ENCODE results near the gene ALK.

Gene ALK

DNA sequence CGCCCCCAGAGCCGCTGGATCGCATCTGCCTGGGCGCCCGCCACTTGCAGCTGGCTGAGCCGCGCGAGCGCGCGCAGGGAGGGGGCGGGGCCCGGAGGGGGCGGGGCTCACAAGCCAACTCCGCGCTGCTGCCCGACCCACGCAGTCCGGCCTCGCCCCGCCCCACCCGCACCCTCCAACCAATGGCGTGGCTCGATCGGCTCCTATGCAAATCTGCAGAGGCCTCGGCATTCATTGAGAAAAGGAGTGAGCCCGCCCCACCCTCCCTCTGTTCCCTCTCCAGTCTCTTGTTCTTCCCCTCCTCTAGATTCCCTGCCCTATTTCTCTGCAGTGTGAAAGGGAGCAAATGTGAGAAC lies at the start of gene ALK:
TSS of gene ALK (minus strand) at position 27 of the 356 bp plus-strand sequence. CDS start 927 bp downstream, outside the sequence.
- peak; percentile 90 for DNase-seq (ENCODE audit: low spot score)

DNA sequence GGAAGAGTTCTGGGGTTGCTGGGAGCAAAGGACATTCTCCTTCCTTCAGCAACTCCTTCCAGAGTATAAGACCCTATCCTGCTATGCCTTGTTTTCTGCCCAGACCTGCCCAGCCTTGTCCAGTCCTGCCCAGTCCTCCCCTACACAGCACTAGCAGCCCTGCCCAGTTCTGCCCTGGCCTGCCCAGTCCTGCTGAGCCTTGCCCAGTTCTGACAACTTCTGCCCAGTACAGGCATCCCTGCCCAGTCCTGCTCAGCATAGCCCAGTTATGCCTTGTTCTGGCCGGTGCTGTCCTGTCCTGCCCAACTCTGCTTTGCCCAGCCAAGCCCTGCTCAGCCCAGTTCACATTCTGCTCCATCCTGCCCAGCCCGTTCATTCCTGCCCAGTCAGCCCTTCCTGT lies 44.9 kb upstream of the ALK start:
- no peak for DNase-seq (ENCODE audit: low spot score)

DNA sequence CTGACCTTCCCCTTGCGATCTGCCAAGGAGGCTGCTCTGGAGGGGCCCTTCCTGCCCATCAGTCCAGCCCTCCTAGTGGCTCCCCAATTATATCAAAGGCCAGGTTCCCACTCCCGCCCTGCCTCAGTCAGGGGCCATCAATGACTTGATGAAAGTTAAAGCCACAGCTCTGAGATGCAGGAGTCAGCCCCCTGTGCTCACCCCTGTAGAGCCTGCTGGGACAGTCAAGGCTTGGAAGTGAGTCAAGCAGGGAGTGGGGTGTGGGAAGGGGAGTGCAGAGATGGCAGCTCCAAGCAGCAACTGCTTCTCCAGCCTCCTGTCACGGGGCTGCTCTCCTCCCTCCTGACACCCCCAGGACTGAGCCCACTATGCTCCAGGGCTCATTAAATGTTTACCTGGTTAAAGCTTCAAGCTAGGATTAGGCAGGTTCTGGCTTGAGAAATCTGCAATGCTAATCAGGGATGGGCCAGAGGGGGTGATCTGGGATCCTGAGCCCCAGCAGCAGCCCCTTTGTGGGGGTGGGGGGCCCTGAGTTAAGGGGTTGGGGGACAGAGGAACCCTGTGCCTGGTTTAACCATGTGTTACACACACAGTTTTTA lies 42.7 kb upstream of the ALK start:
- DNase-seq (ENCODE audit: low spot score) = no peak

DNA sequence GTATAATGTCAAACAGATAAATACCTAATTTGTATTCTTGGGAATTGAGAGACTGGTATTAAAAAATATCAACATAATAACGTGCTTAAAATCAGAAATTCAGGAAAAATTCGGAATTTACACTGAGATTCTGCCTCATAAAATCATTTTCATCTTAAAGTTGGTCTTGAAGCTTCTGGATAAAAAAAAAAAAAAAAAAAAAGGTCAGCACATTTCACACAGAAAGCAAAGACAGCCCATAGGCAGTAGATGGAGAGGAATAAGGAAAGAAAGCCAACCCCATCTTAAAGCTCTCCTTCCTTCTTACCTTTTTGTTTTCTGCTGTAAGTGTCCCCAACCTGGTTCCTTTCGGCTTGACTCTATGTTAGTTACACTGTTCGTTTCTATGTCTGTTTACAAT lies 41.5 kb upstream of the ALK start:
- no peak for DNase-seq (ENCODE audit: low spot score)

DNA sequence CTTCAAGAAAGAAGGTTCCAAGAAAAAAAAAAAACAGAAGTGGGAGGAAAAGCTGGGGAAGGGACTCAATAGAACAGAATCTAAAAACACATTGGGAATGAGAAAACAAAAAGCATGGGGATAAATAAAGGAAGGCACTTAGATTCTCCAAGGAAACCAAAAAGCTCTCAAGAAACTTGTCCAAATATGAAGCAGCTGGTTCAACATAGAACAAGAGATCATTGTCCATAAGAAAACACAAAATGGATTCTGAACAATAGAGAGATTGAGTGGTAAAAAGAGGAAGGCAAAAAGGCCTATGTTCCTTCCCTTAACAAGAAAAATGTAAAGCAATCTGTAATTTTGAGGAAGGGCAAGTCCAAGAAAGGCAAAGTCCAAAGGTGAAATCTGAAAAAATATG lies 32.9 kb upstream of the ALK start:
- no peak for DNase-seq (ENCODE audit: low spot score)

DNA sequence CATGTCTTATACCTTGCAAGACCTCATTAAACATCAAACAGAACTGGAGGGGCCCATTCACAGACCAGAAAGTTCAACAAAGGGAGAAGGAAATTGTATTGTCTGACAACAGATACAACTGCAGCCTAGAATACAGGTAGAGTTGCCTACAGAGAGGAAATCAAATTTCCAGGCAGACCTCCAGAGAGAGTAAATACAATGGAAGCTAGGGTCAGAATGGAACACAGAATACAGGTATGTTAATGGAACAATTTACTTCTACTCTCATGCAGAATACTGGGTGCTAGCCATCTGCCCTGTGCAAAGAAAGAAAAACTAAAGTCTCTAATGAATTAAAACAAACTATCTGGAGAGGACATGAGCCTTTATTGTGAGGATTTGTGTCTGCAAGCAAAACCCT lies 31.6 kb upstream of the ALK start:
- no peak for DNase-seq (ENCODE audit: low spot score)

DNA sequence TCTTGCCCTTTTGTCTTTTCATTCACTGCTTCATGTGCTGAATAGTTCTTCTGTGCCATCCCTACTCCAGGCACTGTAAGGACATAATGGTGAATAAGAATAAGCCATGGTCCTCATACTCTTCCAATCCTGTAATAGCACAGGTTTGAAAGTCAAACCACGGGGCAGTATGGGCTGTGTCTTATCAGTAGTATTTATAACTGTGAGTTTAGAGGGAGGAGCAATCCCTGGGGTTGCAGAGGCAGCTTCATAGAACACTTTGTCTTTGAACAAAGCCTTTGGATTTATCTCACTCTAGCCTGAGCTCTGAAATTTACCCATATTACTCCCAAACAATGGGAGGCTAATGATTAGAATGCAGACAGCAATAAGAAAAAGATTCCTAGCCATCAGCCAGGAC lies 30.2 kb upstream of the ALK start:
- no peak for DNase-seq (ENCODE audit: low spot score)

DNA sequence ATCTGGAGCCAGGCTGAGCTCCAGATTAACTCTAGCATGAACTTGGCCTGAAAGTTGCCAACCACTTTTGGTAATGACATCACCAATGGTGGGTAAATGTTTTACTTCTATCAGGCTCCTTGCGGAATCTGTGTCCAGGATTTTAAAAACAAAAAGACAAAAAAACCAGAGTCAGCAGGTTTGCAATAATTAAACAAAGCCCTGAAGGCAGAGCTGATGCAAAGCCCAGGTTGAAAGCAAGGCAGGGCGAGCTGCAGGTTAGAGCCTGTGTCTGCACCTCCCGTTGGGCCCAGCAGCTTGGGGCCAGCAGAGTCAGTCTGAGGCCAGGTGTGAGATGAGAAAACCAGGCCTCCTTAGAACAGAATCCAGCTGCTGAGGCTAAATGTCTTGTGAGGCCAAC lies 29.1 kb upstream of the ALK start:
- DNase-seq (ENCODE audit: low spot score) = no peak

DNA sequence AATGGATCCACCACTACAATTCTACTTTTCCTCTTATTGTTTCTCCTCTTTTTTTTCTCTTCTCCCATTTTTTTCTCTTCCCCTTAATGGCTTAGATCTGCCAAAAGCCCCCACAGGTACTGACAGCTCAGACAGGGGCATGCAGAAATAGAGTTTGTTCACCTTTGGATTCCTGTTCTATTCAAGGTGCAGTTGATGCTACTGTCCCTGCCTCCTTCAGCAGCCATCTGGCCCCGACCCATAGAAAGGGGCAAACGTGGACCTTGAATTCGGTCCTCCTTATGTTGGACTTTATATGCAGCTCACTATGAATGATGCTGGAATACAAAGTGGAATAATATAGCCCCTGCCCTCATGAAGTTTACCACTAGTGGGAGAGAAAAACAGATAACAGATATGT lies 27.7 kb upstream of the ALK start:
- DNase-seq (ENCODE audit: low spot score) = no peak

DNA sequence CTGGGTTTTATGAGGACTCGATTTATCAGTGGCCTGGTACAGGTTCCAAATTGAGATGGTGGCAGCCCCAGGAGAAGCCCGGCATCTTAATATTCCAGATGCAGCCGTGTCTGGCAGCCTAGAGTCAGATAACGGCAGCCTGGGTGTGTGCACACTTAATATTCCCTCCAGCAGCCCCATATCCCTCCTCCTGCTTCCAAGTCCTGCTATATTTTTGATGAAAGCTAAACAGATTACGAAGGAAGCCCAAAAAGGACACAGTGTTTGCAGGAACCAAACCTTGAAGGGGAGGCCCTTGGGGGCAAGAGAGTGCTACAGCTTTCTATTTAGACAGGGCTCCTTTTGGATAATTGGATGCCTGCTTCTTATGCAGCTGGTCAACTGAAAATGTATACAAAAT lies 25.1 kb upstream of the ALK start:
- DNase-seq (ENCODE audit: low spot score) = no peak

DNA sequence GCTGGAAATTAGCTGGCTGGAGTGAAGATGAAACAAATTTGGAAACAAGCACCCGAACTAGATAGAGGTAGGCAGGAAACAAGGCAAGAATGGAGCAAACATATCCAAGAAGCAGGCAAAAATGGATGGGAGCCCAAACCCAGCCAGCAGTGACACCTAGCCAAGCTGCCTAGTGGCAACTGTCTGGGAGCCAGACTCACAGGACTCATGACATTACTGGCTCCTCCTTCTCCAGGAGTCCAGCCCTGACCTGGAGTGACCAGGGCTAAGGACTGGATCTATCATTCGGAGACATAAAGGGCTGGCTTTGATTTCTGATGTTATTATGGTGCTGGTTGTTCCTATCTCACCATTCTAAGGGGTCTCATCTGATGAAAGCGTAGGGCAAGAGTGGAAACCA lies 21.3 kb upstream of the ALK start:
- DNase-seq (ENCODE audit: low spot score) = no peak

DNA sequence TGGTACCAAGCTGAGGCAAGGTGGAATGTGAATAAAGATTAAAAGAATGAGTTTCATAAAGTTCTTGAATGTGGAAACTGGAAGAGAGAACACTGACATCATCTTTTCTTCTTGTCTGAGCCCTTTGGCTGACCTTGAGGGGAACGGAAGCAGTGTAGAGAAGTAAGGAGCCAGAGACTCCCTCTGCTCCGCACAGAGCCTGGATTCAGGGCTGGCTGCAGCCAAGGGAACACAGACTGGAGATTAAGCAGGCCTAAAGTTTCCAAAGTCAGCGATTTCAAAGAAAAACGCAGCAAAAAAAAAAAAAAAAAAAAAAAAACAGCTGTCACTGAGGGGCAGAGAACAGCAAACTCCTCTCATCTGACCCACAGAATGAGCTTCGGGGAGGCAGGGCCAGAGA lies 19.3 kb upstream of the ALK start:
- no peak for DNase-seq (ENCODE audit: low spot score)

DNA sequence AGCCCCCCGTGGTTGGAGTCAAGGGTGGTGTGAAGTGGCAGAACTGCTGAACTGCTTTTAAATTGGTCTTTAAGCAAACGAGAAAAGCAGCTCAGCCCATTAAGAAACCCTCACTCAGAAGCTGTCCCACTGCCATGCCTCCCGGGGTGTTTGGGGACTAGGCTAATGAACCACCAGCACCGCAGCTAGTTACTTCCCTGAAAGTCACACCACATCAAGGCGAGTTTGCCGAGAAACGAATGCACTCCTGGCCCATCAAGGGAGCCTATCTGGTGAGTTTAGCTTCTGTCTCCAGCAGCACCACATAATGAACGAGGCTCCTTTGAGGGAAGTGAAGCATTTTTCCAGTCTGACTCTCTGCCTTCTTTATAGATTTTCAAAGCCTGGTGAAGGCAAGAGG lies 14.6 kb upstream of the ALK start:
- no peak for DNase-seq (ENCODE audit: low spot score)

DNA sequence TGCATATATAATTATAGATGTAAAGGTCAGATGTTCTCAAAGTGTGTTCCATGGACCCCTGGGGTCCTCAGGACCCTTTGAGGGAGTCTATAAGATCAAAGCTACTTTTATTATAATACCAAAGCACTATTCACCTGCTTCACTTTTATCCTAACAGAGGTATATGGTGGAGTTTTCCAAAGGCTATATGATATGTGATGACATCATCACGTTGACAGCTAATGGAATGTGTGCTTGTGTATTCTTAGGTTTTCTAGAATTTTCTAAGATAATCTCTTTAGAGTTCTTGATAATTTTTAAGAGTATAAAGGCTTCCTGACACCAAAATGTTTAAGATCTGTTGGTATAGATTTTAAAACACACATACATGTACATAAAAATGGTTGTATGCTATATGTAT lies 10.4 kb upstream of the ALK start:
- DNase-seq (ENCODE audit: low spot score) = no peak

DNA sequence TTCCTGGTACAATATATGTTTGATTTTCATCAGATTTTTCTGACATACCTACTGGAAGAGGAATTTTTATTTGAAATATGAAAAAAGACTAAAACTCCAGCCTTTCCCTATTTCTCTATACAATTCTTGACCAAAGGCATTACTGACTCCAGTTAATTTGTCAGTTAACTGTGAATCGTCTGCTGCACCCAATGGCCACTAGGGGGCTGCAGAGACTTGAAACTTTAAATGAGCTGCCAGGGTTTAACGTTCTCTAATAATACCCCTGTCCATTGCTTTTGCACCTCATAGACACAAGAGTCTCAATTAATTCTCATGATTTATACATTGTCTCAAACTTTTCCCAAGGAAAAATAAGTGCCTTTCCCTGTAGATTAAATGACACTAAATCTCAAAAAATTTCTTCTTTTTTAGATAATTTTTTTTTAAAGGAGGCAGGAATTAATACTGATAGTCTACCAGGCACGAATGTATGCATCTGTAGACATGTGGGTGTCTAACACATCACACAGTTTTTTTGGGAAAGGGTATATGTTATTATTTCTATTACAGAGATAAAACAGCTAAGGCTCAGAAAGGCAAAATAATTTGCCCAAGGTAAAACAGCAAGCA lies 1.8 kb upstream of the ALK start:
- peak; percentile 47 for DNase-seq (ENCODE audit: low spot score)

DNA sequence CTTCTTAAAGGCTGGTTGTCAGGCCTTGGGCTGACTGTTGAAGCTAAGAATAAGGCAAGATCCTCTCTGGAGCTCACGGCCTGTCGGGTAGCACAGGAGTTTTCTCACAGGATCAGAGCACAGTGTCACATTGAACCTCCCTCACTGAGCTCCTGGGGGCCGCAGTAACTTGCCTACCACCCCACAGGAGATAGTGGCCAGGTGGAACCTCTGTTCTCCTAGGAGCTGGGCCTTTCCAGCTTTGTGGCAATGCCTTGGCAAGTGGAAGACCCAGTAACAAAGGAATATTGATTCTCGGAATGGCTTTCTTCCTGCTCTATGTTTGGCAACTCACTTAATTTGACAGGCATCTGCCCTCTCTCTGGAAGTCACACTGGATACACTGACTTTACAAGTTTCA lies 1.2 kb upstream of the ALK start:
- no peak for DNase-seq (ENCODE audit: low spot score)

DNA sequence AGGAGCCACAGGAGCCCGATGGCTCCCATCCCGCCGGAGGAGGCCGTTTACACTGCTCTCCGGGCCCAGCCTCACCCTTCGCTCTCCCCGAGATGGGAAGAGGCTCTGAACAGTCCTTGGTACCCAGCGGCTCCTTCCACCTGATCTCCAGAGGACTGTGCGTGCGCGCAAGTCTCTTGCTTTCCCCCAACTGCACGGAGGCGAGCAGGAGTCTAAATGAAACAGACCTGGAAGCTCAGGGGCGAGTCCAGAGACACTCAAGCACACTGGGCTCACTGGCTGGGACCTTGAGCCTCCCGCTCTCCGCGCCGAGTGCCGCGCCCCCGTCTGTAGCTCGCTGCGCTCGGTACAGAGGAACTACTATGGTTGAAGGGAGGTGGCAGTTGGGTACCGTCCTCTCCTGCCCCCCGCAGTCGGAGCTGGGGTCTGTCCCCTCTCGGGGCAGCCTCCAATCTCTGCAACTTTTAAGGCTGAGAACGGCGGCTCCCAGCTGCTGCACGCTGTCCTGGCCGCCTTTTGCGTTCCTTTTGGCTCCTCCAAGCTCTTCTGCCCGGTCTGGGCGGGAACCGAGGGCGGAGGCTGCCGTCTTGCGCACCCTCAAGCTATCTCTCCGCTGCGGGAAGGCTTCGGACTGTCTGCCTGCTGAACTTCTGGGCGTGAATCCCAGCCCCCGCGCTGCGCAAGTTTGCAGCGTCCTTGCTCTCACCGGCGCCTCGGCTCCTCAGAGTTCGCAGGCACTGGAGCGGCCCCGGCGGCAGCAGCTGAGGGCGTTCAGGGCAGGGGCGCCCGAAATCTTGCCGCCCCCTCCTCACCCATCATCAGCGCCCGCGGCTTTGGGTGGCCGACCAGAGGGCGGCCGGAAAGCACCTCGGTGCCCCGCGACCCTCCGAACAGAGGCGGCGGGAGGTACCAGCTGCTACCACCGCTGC lies 491 bp downstream of the ALK start:
- peak; percentile 32 for DNase-seq (ENCODE audit: low spot score)

DNA sequence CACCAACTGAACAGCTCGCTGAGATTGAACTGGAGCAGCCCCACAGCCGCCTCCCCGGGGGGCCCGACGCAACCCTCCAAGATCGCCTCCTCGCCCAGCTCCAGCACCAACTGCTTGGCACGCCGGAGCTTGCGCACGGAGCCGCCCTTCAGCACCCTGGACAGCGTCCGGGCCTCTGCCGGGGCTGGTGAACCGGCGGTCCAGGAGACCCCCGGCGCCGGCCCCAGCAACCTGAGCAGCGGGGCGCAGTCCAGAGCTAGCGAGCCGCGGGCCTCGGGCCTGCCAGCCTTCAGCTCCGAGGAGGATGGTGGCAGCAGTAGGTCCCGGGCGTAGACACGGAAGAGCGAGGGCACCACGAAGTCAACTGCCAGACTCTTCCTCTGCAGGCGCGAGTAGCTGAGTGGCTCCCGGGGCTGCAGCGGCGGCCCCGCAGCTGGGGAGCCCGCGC lies 1.2 kb downstream of the ALK start:
- peak; percentile 51 for DNase-seq (ENCODE audit: low spot score)

DNA sequence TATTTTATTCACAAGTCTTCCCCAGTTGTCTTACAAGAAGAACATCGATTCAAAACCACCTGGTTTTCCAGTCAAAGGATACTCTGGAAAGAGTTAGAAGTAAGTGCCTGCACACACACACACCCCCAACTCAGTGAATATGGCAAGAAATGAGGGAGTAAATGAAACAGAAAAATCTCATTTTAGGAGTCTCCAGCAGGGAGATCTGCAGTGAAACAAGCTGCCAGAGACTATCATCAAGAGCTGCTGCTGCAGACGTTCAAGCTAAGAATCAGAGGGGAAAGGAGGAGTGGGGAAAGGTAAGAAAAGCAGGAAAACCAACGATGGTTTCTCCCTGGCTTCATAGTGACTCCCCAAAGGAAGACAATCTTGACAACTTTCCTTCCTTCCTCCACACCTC lies 2.4 kb downstream of the ALK start:
- DNase-seq (ENCODE audit: low spot score) = no peak

DNA sequence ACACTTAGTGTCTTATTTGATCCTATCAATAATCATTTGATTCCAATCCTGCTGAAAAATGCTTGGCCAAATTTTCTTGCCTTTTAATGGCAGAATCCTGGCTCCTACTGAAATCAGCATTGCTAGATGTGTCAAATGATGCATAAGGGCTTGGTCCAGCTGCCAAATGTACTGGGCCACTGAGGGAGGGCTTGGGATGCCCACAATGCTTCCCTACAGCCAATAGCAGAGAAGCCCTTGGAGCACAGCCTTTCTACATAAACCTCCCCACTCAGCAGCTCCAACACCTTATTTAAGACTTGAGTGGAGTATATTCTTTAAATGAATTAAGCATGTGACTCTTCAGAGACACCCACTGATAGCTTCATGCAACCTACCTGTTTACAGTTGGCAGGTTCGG lies 3.6 kb downstream of the ALK start:
- no peak for DNase-seq (ENCODE audit: low spot score)

DNA sequence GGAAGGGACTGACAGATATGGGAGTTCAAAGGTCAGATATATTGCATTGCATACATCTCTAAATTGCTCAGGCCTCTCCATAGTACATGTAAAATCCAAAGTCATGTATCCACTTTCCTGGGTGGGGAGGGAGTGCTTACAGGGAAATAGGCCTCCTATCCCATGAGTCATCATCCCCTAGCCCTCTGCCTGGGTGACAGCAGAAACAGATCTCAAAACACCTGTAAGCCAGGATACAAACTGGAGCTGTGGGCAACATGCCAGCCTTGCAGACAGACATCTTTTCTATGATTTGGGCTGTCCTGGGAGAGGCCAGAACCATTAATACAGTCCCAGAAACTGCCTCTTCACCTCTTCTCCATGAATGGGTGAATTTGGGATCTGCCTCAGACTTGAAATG lies 4.8 kb downstream of the ALK start:
- no peak for DNase-seq (ENCODE audit: low spot score)

DNA sequence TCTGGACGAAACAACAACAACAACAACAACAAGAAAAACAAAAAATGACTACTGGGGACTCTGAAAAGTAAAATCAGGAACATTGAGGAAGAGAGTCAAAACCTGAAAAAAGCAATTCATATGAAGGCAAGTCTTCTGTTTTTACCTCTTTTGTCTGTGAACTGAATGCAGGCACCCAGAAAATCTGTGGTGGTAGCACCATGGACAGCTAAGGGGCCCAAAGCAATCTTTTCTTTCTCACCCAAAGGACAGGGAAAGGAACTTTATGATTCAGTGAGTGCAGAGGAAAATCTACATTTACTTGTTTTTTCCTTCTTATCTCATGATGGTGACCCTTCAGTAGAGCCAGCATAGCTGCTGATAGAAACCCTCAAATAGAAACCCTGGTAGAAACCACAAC lies 10.4 kb downstream of the ALK start:
- no peak for DNase-seq (ENCODE audit: low spot score)

DNA sequence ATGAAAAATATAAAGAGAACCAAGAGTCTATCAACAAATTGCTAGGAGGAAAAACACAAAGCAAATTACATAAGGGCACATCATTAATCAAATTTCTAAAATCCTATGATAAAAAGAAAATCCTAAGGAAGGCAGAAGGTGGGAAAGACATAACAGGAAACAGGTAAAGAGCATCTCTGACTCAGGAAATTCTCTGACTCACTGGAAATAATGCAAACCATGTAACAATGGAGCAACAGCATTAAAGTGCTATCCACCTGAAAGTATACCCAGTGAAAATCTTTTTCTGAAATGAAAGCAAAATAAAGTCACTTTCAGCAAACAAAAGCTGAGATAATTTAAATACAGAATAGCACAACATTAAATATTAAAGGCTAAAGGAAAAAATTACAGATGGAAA lies 10.9 kb downstream of the ALK start:
- no peak for DNase-seq (ENCODE audit: low spot score)

Data from hepatic stellate cell (primary cell).